Stomach (tissue), 4 donors: ENCODE measurements around the gene HEATR9.

Experiments used
- EP300 ChIP-seq: sonication (generic); formaldehyde crosslinking; IDR thresholded peaks from one replicate; pipeline ENCODE4 v1.6.1; 2017; ENCODE audit warnings: antibody characterized with exemption
- POLR2A ChIP-seq, 4 donors: fragments of 450-650 bp; IDR thresholded peaks; one replicate each; pipeline ENCODE4 v1.6.1; 2016; ENCODE audit warnings: antibody characterized with exemption in 4 of 4, control low read depth in 2 of 4, mild to moderate bottlenecking in 1 of 4, moderate library complexity in 1 of 4
- POLR2AphosphoS5 ChIP-seq, 3 donors: sonication (generic); formaldehyde crosslinking; IDR thresholded peaks; one replicate each; pipeline ENCODE4 v1.6.1; 2016; ENCODE audit warnings: antibody characterized with exemption in 3 of 3
- TF ChIP-seq, protein P1 (sequence below), 7 experiments: fragments of 450-650 bp in 4 of 7; fragments of 200-600 bp in 3 of 7; sonication (generic) in 3 of 7; IDR thresholded peaks; one replicate each; pipeline ENCODE4 v1.5.1; 2016 to 2019; ENCODE audit warnings: antibody characterized with exemption in 7 of 7, control low read depth in 2 of 7, mild to moderate bottlenecking in 1 of 7

DNA sequence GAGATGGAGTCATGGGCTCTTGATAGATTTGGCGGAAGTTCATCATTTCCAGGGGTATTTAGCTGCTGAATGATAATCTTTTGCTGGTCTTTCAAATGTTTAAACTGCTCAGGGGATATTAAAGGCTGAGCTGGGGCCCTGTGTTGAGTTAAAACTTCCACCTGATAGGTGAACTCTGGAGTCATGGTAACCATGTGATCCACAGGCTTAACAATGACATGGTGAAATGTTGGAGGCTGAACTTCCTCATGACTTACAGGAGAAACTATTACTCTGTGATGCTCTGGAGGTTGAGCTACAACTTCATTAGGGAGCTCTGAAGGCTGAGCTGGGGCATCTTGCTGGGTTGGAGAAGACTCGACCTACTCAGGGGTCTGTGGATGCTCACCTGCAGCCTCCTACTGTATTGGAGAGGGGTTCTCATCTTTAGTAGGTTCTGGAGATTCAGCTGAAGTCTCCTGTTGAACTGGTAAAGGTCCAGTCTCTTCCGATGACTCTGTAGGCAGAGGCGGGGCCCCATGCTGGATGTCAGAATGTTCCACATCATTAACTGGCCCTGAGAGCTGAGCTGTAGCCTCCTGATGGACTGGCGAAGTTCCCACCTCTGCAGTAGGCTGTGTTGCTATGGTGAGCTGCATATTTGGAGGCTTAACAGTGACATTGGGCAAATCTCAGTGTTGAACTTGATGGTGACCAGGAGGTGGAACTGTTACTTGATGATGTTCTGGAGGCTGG, 37.7 kb upstream of the HEATR9 start:
- TF ChIP-seq POLR2AphosphoS5 (IDR thresholded peaks at IDR 0.05) = no peak
- TF ChIP-seq, protein P1, sequence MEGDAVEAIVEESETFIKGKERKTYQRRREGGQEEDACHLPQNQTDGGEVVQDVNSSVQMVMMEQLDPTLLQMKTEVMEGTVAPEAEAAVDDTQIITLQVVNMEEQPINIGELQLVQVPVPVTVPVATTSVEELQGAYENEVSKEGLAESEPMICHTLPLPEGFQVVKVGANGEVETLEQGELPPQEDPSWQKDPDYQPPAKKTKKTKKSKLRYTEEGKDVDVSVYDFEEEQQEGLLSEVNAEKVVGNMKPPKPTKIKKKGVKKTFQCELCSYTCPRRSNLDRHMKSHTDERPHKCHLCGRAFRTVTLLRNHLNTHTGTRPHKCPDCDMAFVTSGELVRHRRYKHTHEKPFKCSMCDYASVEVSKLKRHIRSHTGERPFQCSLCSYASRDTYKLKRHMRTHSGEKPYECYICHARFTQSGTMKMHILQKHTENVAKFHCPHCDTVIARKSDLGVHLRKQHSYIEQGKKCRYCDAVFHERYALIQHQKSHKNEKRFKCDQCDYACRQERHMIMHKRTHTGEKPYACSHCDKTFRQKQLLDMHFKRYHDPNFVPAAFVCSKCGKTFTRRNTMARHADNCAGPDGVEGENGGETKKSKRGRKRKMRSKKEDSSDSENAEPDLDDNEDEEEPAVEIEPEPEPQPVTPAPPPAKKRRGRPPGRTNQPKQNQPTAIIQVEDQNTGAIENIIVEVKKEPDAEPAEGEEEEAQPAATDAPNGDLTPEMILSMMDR (IDR thresholded peaks at IDR 0.05) = no peak
- TF ChIP-seq POLR2A (IDR thresholded peaks at IDR 0.05) = no peak
- no peak for TF ChIP-seq EP300
